Measurements from ENCODE around the gene TNIK.
"Not testable (repeated sequence)": the region's sequence is repeated elsewhere in the genome, so short reads cannot be mapped to it uniquely, and the experiment has no call there.

The TNIK gene

GRCh38 chr3:171248426-171249111, 211.6 kb downstream of the TNIK start:
- no peak for DNase-seq (ENCODE audit: low read depth)
- H3K4me3 ChIP-seq (ENCODE audit: low read depth, low read length): no peak overlapping the region
- no peak for TF ChIP-seq CTCF (conservative IDR thresholded peaks at IDR 0.05; ENCODE audit: low read depth, low read length)

GRCh38 chr3:171245796-171246765, 214.1 kb downstream of the TNIK start:
- H3K4me3 ChIP-seq (ENCODE audit: low read depth, low read length): no peak overlapping the region
- no peak for DNase-seq (ENCODE audit: low read depth)
- no peak for TF ChIP-seq CTCF (conservative IDR thresholded peaks at IDR 0.05; ENCODE audit: low read depth, low read length)

- no peak overlapping the region for H3K4me3 ChIP-seq (ENCODE audit: low read depth, low read length)
- no peak for TF ChIP-seq CTCF (conservative IDR thresholded peaks at IDR 0.05; ENCODE audit: low read depth, low read length)
Measured at GRCh38 chr3:171242951-171243350, 217.3 kb downstream of the TNIK start.

GRCh38 chr3:171242170-171242569, 218.0 kb downstream of the TNIK start:
- no peak overlapping the region for H3K4me3 ChIP-seq (ENCODE audit: low read depth, low read length)
- no peak for TF ChIP-seq CTCF (conservative IDR thresholded peaks at IDR 0.05; ENCODE audit: low read depth, low read length)
- DNase-seq (ENCODE audit: low read depth): no peak

More at GRCh38 chr3:171242951-171243350, 217.3 kb downstream of the TNIK start:
- DNase-seq (ENCODE audit: low read depth): no peak

- H3K4me3 ChIP-seq (ENCODE audit: low read depth, low read length); DNase-seq (ENCODE audit: low read depth): not testable (repeated sequence)
Measured at GRCh38 chr3:171241655-171242054, 218.6 kb downstream of the TNIK start.

GRCh38 chr3:171240504-171240835, 219.7 kb downstream of the TNIK start:
- TF ChIP-seq CTCF (conservative IDR thresholded peaks at IDR 0.05; ENCODE audit: low read depth, low read length): no peak
- H3K4me3 ChIP-seq (ENCODE audit: low read depth, low read length): no peak overlapping the region
- DNase-seq (ENCODE audit: low read depth): no peak

- H3K4me3 ChIP-seq (ENCODE audit: low read depth, low read length): no peak overlapping the region
- no peak for TF ChIP-seq CTCF (conservative IDR thresholded peaks at IDR 0.05; ENCODE audit: low read depth, low read length)
- DNase-seq (ENCODE audit: low read depth): no peak
Measured at GRCh38 chr3:171239757-171240503, 220.3 kb downstream of the TNIK start.

Data from choroid plexus epithelial cell (primary cell).